ENCODE results near the gene TMEM132E. TPM values are rescaled to one million over a fixed set of nuclear protein-coding genes. Genes with fewer than 3 reads are reported as not detected.
A peak's percentile ranks its signal among the peaks of the same experiment; 100 is the strongest.
"Not testable (repeated sequence)": the region's sequence is repeated elsewhere in the genome, so short reads cannot be mapped to it uniquely, and the experiment has no call there.

Gene TMEM132E
- 4.0 TPM for polyA plus RNA-seq (ENCODE audit: insufficient read length)
- long read RNA-seq, donor 1, partial matches to known transcripts = 0 of 1 reads
- long read RNA-seq, donor 1, other reads (novel, unspliced or antisense) = 0 of 1 reads
- long read RNA-seq, donor 2, partial matches to known transcripts = 0 of 1 reads
- long read RNA-seq, donor 2, other reads (novel, unspliced or antisense) = 0 of 1 reads
- long read RNA-seq, donor 3, partial matches to known transcripts = 0 of 2 reads
- long read RNA-seq, donor 3, other reads (novel, unspliced or antisense) = 0 of 2 reads
- long read RNA-seq, donor 4 = 0 reads
- long read RNA-seq, donor 5, partial matches to known transcripts = 0 of 2 reads
- long read RNA-seq, donor 5, other reads (novel, unspliced or antisense) = 0 of 2 reads
- long read RNA-seq, donor 6 = 0 reads
- long read RNA-seq, donor 7 = 0 reads
- long read RNA-seq, donor 8 = 0 reads

- DNase-seq = peak; percentile 72
Measured at GRCh38 chr17:34579017-34579946, at the start of gene TMEM132E. Gene TMEM132E (plus strand): TSS chr17:34579582. CDS start chr17:34581077, 1,495 bp downstream.

DNA sequence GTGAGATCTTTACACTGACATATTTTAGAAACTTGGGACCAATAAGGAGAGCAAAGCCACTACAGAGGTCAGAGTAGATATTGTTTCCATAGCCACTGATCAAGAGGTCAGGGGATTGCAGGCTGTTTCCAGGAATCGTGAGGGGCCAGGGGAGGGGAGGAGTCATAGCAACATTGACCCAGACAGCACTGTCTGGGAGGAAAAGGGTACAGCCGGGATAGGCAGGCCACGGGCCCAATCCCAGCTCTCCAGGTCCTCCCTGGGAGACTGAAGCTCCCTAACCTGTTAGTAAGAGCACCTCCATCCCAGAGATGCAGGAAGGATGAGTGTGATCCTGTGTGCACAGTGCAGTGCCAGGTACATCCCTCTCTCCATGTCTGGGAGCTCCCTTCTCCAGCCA lies 48.5 kb upstream of the TMEM132E start:
- no peak for DNase-seq

- DNase-seq = no peak
Measured at GRCh38 chr17:34532281-34533065, 46.9 kb upstream of the TMEM132E start.

DNA sequence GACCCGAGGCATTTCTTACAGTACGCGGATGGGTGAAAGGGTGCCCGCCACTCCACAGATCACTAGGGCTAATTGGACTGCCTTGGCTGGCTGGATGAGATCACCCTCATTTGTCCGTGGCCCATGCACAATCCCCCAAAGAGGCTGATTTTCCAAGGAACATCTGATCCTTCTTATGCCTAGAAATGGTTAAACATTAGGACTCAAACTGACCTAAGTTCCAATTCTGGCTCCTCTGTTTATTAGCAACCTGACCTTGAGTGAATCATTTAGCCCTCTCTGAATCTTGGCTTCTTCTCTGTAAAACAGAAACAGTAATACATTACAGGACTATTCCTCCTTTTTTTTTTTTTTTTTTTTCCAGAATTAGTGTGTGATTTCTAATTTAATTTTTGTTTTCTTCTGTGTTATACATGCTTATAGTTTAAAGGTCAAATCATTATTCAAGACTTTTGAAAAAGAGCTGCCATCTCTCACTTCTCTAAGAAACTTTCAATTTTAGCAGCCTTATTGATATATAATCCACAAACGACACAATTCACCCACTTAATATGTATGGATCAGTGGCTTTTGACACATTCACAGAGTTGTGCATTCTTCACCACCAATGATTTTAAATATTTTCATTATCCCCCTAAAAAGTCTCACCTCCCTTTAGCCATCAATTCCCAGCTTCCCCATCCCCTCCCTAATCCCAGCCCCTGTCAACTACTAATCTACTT lies 45.4 kb upstream of the TMEM132E start:
- no peak for DNase-seq

GRCh38 chr17:34537445-34537844 lies 41.9 kb upstream of the TMEM132E start:
- DNase-seq = no peak

DNA sequence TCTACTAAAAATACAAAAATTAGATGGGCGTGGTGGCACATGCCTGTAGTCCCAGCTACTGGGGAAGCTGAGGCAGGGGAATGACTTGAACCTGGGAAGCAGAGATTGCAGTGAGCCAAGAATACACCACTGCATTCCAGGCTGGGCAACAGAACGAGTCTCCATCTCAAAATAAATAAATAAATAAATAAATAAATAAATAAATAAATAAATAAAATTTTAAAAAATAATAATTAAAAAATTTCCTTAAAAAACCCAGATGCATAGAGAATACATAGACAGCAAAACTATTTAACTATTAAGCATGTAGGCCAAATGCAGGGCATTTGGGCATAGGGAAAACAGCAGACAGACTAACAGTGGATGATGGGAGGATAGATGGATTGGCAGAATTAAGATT lies 40.8 kb upstream of the TMEM132E start:
- DNase-seq = not testable (repeated sequence)

- DNase-seq = no peak
Measured at GRCh38 chr17:34539881-34540280, 39.5 kb upstream of the TMEM132E start.

GRCh38 chr17:34542700-34543336 lies 36.6 kb upstream of the TMEM132E start:
- no peak for DNase-seq

DNA sequence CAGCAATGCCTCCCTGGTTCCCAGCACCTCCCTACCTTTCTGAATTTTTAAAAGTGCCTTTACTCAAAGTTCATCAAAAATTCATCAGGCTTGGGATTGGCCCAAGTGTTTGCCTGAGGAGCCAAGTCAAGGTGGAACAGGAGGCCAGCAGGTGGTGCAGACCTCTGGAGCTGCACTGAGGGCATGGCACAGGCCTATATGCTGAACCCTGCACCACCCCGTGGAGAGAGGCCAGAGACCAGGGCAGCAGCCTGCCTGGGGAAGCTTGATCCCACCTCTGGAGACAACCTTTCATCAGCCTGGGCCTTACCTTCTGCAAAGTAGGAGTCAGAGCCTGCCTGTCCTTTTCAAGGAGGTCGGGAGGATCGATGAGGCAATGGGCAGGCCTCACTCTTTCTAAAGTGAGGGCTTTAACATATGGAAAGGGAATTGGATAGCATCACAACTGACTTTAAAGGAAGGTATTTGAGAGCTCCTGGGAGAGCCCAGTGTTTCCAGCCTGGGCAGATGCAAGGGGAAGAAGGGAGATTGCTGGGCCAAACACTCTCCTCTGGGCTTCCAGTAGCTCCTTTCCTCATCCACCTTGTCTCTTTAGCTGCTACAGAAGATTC lies 31.8 kb upstream of the TMEM132E start:
- no peak for DNase-seq

DNA sequence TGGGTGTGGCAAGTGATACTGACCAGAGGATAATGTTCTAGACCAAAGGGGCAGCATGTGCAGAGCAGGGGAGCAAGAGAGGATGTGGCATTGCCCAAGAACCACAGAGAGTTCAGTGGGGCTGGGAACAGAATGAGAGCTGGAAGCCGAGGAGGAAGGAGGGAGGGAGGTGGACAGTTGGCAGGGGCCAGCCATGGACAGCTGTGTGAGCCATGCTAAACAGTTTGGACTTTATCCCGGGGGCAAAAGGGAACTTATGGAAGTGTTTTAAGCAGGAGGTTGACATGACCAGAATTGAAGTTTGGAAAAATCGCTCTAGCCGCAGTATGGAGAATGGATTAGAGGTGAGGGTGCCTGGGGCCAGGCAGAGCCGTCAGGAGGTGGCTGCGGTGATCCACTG lies 29.4 kb upstream of the TMEM132E start:
- DNase-seq = no peak

DNA sequence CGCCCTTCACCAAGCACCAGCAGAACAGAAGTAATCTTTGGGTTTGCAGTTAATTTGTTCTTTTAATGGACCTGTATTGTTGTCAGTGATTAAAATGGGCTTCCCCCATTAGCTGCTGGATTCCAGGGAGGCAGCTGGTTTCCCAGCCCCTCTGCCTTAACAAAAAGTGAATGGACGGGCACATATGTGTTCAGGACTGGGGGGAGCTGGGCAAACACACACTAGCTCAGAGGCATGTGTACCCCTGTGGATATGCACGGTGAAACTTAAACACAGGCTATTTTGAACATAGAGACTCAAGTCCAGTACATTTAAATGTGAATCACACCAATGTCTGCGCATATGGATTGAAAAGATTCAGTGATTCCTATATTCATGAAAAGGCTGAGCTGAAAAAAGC lies 25.5 kb upstream of the TMEM132E start:
- DNase-seq = no peak

- DNase-seq = peak; percentile 62
Measured at GRCh38 chr17:34556384-34556783, 23.0 kb upstream of the TMEM132E start.

DNA sequence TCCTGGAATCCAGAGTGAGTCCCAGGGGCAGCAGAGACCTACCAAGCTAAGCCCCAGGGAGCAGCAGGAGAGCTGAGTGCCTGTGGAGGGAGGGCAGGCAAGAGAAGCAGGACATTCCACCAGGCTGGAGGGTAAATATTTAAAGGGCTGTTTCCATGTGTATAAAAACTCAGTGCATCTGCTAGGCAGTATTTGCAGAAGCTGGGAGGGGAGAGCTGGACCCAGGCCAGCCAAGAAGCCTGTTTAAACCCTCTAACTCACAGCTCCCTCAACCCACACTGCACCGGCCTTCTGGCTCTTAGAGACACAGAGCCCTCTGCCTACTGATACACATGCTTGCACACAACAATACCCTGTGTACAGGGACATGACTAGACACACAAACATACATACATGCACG lies 22.5 kb upstream of the TMEM132E start:
- no peak for DNase-seq

GRCh38 chr17:34561328-34561727 lies 18.1 kb upstream of the TMEM132E start:
- no peak for DNase-seq

- no peak for DNase-seq
Measured at GRCh38 chr17:34562387-34562786, 17.0 kb upstream of the TMEM132E start.

- no peak for DNase-seq
Measured at GRCh38 chr17:34565713-34566112, 13.7 kb upstream of the TMEM132E start.

GRCh38 chr17:34566201-34566600 lies 13.2 kb upstream of the TMEM132E start:
- DNase-seq = no peak

DNA sequence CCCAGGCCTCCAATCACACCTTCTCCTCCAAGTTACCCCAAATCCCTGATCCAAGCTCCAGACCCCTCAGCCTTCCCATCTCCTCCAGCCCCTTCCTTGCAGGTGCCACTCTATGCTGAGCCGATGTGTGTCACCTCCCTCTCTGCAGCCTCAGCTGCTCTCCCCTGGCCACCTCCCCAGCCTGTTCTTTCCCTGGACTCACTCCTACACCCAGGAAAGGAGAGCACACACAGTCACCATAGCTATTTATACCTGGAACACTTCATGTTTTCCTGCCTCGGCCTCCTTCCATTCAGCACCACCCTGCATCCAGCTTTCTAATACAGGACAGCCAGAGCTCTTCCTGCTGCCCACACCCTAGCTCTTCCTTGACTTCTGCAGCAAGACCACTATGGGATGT lies 12.5 kb upstream of the TMEM132E start:
- no peak for DNase-seq

DNA sequence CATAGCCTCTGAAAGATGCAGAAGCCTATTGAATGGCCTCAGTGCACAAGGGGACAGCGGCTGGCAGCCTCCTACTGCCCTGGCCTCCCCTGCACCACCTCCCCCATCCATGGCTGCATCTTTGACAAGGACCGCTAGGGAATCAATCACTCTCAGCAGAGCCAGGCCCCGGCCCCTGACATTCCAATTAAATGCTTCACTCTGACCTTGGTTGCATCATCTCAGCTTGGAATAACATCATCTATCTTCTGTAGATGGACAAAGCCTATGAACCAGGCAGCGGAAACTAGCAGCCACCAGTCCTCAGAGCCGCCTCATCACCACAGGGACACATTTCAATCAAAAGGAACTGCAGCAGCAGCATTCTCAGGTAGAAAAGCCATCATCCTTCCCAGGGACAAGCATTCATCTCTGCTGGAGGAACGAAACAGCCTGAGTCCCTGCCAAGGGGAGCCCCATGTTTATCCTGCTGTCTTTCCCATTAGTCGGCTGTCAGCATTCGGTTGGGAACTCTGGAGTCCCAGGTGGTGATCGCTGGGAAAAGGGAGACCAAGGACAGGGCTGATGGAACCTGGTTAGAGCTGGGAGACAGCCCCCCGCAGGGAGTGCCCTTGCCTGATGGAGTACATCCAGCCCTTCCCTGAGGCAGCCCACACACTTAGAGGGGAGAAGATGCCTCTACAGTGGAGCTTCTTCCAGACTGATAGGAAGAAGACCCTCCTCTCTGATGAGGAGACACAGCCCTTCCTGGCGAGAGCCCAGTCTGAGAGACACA lies 11.5 kb upstream of the TMEM132E start:
- no peak for DNase-seq

DNA sequence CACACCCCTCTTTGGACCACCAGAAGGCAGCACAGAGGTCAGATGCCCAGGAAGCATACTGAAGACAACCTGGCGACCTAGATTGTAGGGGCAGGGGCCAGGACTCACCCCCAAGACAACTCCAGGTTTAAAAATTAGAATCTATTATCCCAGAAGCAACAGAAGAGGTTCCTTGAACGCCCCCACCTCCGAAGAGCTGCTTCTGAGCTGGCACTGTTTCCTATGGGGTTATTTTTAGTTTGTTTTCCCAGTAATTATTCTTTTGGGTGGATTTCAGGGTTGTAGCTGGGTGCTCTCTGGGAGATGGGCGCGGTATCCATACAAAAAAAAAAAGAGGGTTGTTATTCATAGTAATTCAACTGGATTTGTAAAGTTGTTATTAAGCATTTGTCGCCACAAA lies 10.4 kb upstream of the TMEM132E start:
- DNase-seq = no peak

Data from left kidney (tissue), 8 donors.